Smooth muscle cell (in vitro differentiated cells): ENCODE measurements around the gene PRELID1. TPM values are rescaled to one million over a fixed set of nuclear protein-coding genes. Genes with fewer than 3 reads are reported as not detected.

Experiments used
- DNase-seq: peaks from one replicate; lab custom pipeline; 2025; ENCODE audit not compliant: unreplicated experiment; lab: John Stamatoyannopoulos, UW
- H2AFZ ChIP-seq: fragments of 200-600 bp; sonication (generic); 2 replicates; pipeline ENCODE4 v1.6.0; 2016; ENCODE audit warnings: antibody characterized with exemption, low read depth, mild to moderate bottlenecking
- H3F3A ChIP-seq: fragments of 200-600 bp; sonication (generic); 2 replicates; pipeline ENCODE4 v1.6.0; 2017; ENCODE audit warnings: antibody characterized with exemption, low read depth
- H3K27ac ChIP-seq: fragments of 200-600 bp; sonication (generic); 2 replicates; pipeline ENCODE4 v1.5.1; 2016; ENCODE audit warnings: low read depth, mild to moderate bottlenecking
- H3K27me3 ChIP-seq: fragments of 200-600 bp; sonication (generic); 2 replicates; pipeline ENCODE4 v1.6.1; 2016; ENCODE audit warnings: low read depth, mild to moderate bottlenecking
- H3K36me3 ChIP-seq: fragments of 200-600 bp; sonication (generic); 2 replicates; pipeline ENCODE4 v1.5.1; 2016; ENCODE audit warnings: low read depth
- H3K4me1 ChIP-seq: fragments of 200-600 bp; sonication (generic); 2 replicates; pipeline ENCODE4 v1.5.1; 2016; ENCODE audit warnings: low read depth
- H3K4me2 ChIP-seq: fragments of 200-600 bp; sonication (generic); 2 replicates; pipeline ENCODE4 v1.6.0; 2016; ENCODE audit warnings: mild to moderate bottlenecking
- H3K4me3 ChIP-seq: fragments of 200-600 bp; sonication (generic); 2 replicates; pipeline ENCODE4 v1.5.1; 2016; ENCODE audit warnings: mild to moderate bottlenecking
- H3K79me2 ChIP-seq: fragments of 200-600 bp; sonication (generic); 2 replicates; pipeline ENCODE4 v1.6.0; 2016; ENCODE audit warnings: low read depth, mild to moderate bottlenecking
- H3K9ac ChIP-seq: fragments of 200-600 bp; sonication (generic); 2 replicates; pipeline ENCODE4 v1.6.0; 2016; ENCODE audit warnings: low read depth
- H3K9me3 ChIP-seq: fragments of 200-600 bp; sonication (generic); replicated peaks from 2 replicates; pipeline ENCODE4 v1.5.1; 2016; ENCODE audit warnings: low read depth
- H4K20me1 ChIP-seq: fragments of 200-600 bp; sonication (generic); 2 replicates; pipeline ENCODE4 v1.6.0; 2016; ENCODE audit warnings: low read depth
- CTCF ChIP-seq: fragments of 200-600 bp; sonication (generic); IDR thresholded peaks from 2 replicates; pipeline ENCODE4 v1.5.1; 2017; ENCODE audit warnings: borderline replicate concordance, mild to moderate bottlenecking, antibody characterized with exemption; ENCODE audit not compliant: insufficient read depth, poor library complexity, severe bottlenecking
- WGBS: methylation state at CpG from one replicate; pipeline ENCODE4 v1.1.7; 2016; ENCODE audit warnings: low lambda C conversion rate; 5-methylcytosine and 5-hydroxymethylcytosine counted together
- polyA plus RNA-seq: library from polyadenylated mRNA; unstranded; fragments of >200 nt; fragmentation: Nextera tagmentation; extraction: Ambion mirVana; gene quantifications from 2 replicates; pipeline ENCODE4 v1.2.1, GENCODE V29; 2016
- total RNA-seq: library from RNA; depleted of rRNA; stranded (reverse); fragments of >200 nt; gene quantifications from 2 replicates; pipeline ENCODE4 v1.2.3, GENCODE V29; 2014

Gene PRELID1
- total and polyA plus RNA-seq, 2 experiments from 2014 or later = 197 to 268 TPM

GRCh38 chr5:177269976-177270375, 33.6 kb upstream of the PRELID1 start:
- peaks cover 15% of the 10 kb centered on the region for H3K36me3 ChIP-seq
- no peak for TF ChIP-seq CTCF
- H3K9me3 ChIP-seq = no peaks in the 10 kb centered on the region
- H3K27ac ChIP-seq = peak overlapping the region; percentile 1
- H4K20me1 ChIP-seq = peaks cover 5% of the 10 kb centered on the region
- H3K4me3 ChIP-seq = no peak overlapping the region
- DNase-seq = no peak
- no peaks in the 10 kb centered on the region for H3K27me3 ChIP-seq
- H3K4me1 ChIP-seq = no peaks in the 10 kb centered on the region
- WGBS = 87% methylated on average over 3 of the region's 3 CpGs
- H3K4me2 ChIP-seq = no peak overlapping the region
- H3K79me2 ChIP-seq = no peaks in the 10 kb centered on the region
- peaks cover 7% of the 10 kb centered on the region for H3F3A ChIP-seq
- no peak overlapping the region for H3K9ac ChIP-seq
- no peak overlapping the region for H2AFZ ChIP-seq

GRCh38 chr5:177270653-177271052, 32.9 kb upstream of the PRELID1 start:
- no peak overlapping the region for H3K4me3 ChIP-seq
- H4K20me1 ChIP-seq = peaks cover 5% of the 10 kb centered on the region
- H3K27ac ChIP-seq = peak overlapping the region; percentile 1
- no peak overlapping the region for H2AFZ ChIP-seq
- TF ChIP-seq CTCF = no peak
- no peaks in the 10 kb centered on the region for H3K4me1 ChIP-seq
- no peaks in the 10 kb centered on the region for H3K27me3 ChIP-seq
- no peaks in the 10 kb centered on the region for H3K9me3 ChIP-seq
- H3F3A ChIP-seq = peaks cover 7% of the 10 kb centered on the region
- no peaks in the 10 kb centered on the region for H3K79me2 ChIP-seq
- WGBS = 90% methylated on average over 3 of the region's 3 CpGs
- H3K36me3 ChIP-seq = peaks cover 15% of the 10 kb centered on the region
- H3K4me2 ChIP-seq = no peak overlapping the region
- DNase-seq = no peak
- H3K9ac ChIP-seq = no peak overlapping the region

- H3K9me3 ChIP-seq = no peaks in the 10 kb centered on the region
- no peak overlapping the region for H3K9ac ChIP-seq
- no peak overlapping the region for H2AFZ ChIP-seq
- H3K27ac ChIP-seq = peak overlapping the region; percentile 1
- peaks cover 15% of the 10 kb centered on the region for H3K36me3 ChIP-seq
- 92% methylated on average over 4 of the region's 4 CpGs for WGBS
- H3K4me1 ChIP-seq = no peaks in the 10 kb centered on the region
- H3K4me3 ChIP-seq = no peak overlapping the region
- no peaks in the 10 kb centered on the region for H3K27me3 ChIP-seq
- peaks cover 7% of the 10 kb centered on the region for H3F3A ChIP-seq
- H4K20me1 ChIP-seq = peaks cover 5% of the 10 kb centered on the region
- no peak for TF ChIP-seq CTCF
- H3K79me2 ChIP-seq = no peaks in the 10 kb centered on the region
- H3K4me2 ChIP-seq = no peak overlapping the region
- no peak for DNase-seq
These were observed 32.5 kb upstream of the PRELID1 start for GRCh38 chr5:177271113-177271512.

- no peaks in the 10 kb centered on the region for H3K27me3 ChIP-seq
- no peaks in the 10 kb centered on the region for H3K4me1 ChIP-seq
- peaks cover 4% of the 10 kb centered on the region for H3F3A ChIP-seq
- no peak overlapping the region for H2AFZ ChIP-seq
- 98% methylated on average over 6 of the region's 6 CpGs for WGBS
- peaks cover 10% of the 10 kb centered on the region for H3K36me3 ChIP-seq
- H3K9ac ChIP-seq = no peak overlapping the region
- DNase-seq = no peak
- no peaks in the 10 kb centered on the region for H3K79me2 ChIP-seq
- H3K27ac ChIP-seq = no peak overlapping the region
- no peak overlapping the region for H3K4me2 ChIP-seq
- no peaks in the 10 kb centered on the region for H3K9me3 ChIP-seq
- no peak overlapping the region for H3K4me3 ChIP-seq
- TF ChIP-seq CTCF = no peak
- H4K20me1 ChIP-seq = peaks cover 5% of the 10 kb centered on the region
These were observed 27.7 kb upstream of the PRELID1 start for GRCh38 chr5:177275883-177276282.
